SU-DHL-6 (cell line): Measurements from ENCODE around the gene FOXF1.

Source experiments
- CTCF ChIP-seq: fragments of 200-600 bp; sonication (generic); IDR thresholded peaks from one replicate; pipeline ENCODE4 v1.5.1; 2017; ENCODE audit warnings: antibody characterized with exemption, mild to moderate bottlenecking, low read length, moderate library complexity; ENCODE audit not compliant: insufficient read depth, poor library complexity, severe bottlenecking
- EZH2phosphoT487 ChIP-seq: fragments of 200-600 bp; sonication (generic), shearing (Covaris generic); conservative IDR thresholded peaks from 2 replicates; pipeline ENCODE4 v1.6.1; 2018; ENCODE audit warnings: mild to moderate bottlenecking, antibody characterized with exemption, low read length, moderate library complexity, mixed read lengths

- TF ChIP-seq CTCF (no peak), EZH2phosphoT487 (no peak)
Observed at GRCh38 chr16:86521236-86522197, 11.2 kb downstream of the FOXF1 start.
